DND-41 (cell line): ENCODE measurements around the gene TUBA1A.
"Not testable (repeated sequence)": the region's sequence is repeated elsewhere in the genome, so short reads cannot be mapped to it uniquely, and the experiment has no call there.

Source experiments
- ATAC-seq: fragments of 200-7000 bp; cut with Tn5 transposase; 3 replicates; pipeline ENCODE4 v1.9.1; 2021; ENCODE audit warnings: low read depth; ENCODE audit not compliant: insufficient read depth
- DNase-seq: peaks from one replicate; pipeline ENCODE4 v3.0.0-alpha.2; 2020
- H2AFZ ChIP-seq: 2 replicates; pipeline ENCODE4 v1.6.0; 2012; ENCODE audit warnings: low read depth, low read length
- H3K27ac ChIP-seq: 2 replicates; pipeline ENCODE4 v1.5.1; 2012; ENCODE audit warnings: low read length, inconsistent platforms
- H3K27me3 ChIP-seq: fragments of 200-600 bp; sonication (generic); 2 replicates; pipeline ENCODE4 v1.6.0; 2012; ENCODE audit warnings: low read length, mild to moderate bottlenecking, inconsistent platforms; ENCODE audit not compliant: insufficient read depth, poor library complexity
- H3K36me3 ChIP-seq: 2 replicates; pipeline ENCODE4 v1.5.1; 2012; ENCODE audit warnings: low read length, inconsistent platforms; ENCODE audit not compliant: insufficient read depth
- H3K4me1 ChIP-seq: 2 replicates; pipeline ENCODE4 v1.5.1; 2012; ENCODE audit warnings: mild to moderate bottlenecking, low read length; ENCODE audit not compliant: insufficient read depth
- H3K4me2 ChIP-seq: 2 replicates; pipeline ENCODE4 v1.6.0; 2012; ENCODE audit warnings: mild to moderate bottlenecking, moderate library complexity, low read length, inconsistent platforms; ENCODE audit not compliant: insufficient read depth
- H3K4me3 ChIP-seq, 2 experiments: fragments of 200-600 bp in 1 of 2; shearing (Covaris generic) in 1 of 2; 2 replicates each; pipeline ENCODE4 v1.5.1; 2012 to 2016; ENCODE audit warnings: inconsistent platforms in 2 of 2, low read length in 2 of 2, mild to moderate bottlenecking in 2 of 2, low read depth in 1 of 2, moderate library complexity in 1 of 2
- H3K79me2 ChIP-seq: 2 replicates; pipeline ENCODE4 v1.6.0; 2012; ENCODE audit warnings: low read length, inconsistent platforms; ENCODE audit not compliant: insufficient read depth
- H3K9ac ChIP-seq: 2 replicates; pipeline ENCODE4 v1.6.0; 2012; ENCODE audit warnings: low read depth, mild to moderate bottlenecking, inconsistent platforms, low read length, moderate library complexity
- H3K9me3 ChIP-seq: 2 replicates; pipeline ENCODE4 v1.5.1; 2012; ENCODE audit warnings: low read length, moderate library complexity, mild to moderate bottlenecking, inconsistent platforms; ENCODE audit not compliant: insufficient read depth, severe bottlenecking
- H4K20me1 ChIP-seq: 2 replicates; pipeline ENCODE4 v1.6.0; 2012; ENCODE audit warnings: low read length; ENCODE audit not compliant: insufficient read depth
- CTCF ChIP-seq: IDR thresholded peaks from 2 replicates; pipeline ENCODE4 v1.5.1; 2012; ENCODE audit warnings: borderline replicate concordance, low read length, moderate library complexity, mild to moderate bottlenecking; ENCODE audit not compliant: poor library complexity, severe bottlenecking; ENCODE audit errors: extremely low read depth
- EZH2 ChIP-seq: IDR thresholded peaks from 3 replicates; pipeline ENCODE4 v1.6.1; 2012; ENCODE audit warnings: borderline replicate concordance, low read depth, mild to moderate bottlenecking, moderate library complexity, low read length, inconsistent platforms; ENCODE audit not compliant: severe bottlenecking

The TUBA1A gene

GRCh38 chr12:49189731-49190716, 1.1 kb upstream of the TUBA1A start:
- Histone ChIP-seq H3K9me3 (no peaks in the 10 kb centered on the region), H3K36me3 (peaks cover 22% of the 10 kb centered on the region), H4K20me1 (peaks cover 5% of the 10 kb centered on the region; the same call in 1 of the 2 replicates), H3K4me1 (peaks cover 27% of the 10 kb centered on the region), H3K9ac (peak overlapping the region; percentile 54), H3K27me3 (no peaks in the 10 kb centered on the region), H3K27ac (peak overlapping the region; percentile 74), H3K4me2 (peak overlapping the region; percentile 87), H3K4me3 (peak overlapping the region; percentile 18 to 77; a peak in 3 of 4 replicates), H3K79me2 (peaks cover 23% of the 10 kb centered on the region), H2AFZ (peak overlapping the region; percentile 63)
- ATAC-seq (no peak), DNase-seq (no peak)
- TF ChIP-seq EZH2 = no peak
- no peak for TF ChIP-seq CTCF

DNA sequence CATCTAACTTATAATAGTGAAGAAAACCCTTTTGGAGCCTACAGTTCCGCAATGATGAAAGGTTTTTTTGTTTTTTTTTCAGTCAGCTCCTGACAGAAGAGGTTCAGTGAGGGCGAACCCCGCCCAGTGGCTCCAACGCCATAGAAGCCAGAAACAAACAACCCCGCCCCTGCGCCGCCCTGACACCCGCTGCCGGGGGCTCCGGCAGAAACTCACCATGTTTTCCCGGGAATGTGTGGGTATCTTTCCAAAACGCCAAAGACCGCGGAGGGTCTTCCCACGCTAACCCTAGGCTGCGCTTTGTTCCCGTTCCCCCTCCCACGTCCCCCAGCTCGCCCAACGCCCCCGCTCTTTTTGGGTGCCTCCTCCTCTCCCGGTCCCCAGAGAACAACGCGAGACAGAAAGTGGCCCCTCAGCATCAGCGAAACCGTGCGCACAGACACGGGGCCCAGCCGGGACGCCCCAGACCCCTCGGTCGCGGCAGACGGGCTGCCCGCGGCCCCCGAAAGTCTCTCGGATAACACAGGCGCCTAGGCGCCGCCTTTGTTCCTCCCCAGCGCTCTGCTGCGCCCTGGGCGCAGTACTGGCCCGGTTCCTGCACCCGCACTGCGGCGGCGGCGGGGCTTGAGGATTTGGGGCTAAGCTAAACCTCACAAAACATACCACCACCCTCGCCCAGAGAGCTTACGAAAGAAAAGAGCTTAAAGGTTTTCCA, 522 bp downstream of the TUBA1A start:
- ATAC-seq (peak; percentile 50), DNase-seq (peak; percentile 77)
- peak overlapping the region; percentile 88 for H3K9ac ChIP-seq
- peak overlapping the region; percentile 87 for H3K4me2 ChIP-seq
- peaks cover 32% of the 10 kb centered on the region for H3K36me3 ChIP-seq
- H3K79me2 ChIP-seq = peaks cover 23% of the 10 kb centered on the region
- TF ChIP-seq EZH2 (no peak), CTCF (no peak)
- no peaks in the 10 kb centered on the region for H3K27me3 ChIP-seq
- peak overlapping the region; percentile 86 for H3K27ac ChIP-seq
- no peaks in the 10 kb centered on the region for H3K9me3 ChIP-seq
- H3K4me3 ChIP-seq = peak overlapping the region; percentile 63 to 77
- peaks cover 27% of the 10 kb centered on the region for H3K4me1 ChIP-seq
- H4K20me1 ChIP-seq = peaks cover 5% of the 10 kb centered on the region; the same call in 1 of the 2 replicates
- H2AFZ ChIP-seq = peak overlapping the region; percentile 64

DNA sequence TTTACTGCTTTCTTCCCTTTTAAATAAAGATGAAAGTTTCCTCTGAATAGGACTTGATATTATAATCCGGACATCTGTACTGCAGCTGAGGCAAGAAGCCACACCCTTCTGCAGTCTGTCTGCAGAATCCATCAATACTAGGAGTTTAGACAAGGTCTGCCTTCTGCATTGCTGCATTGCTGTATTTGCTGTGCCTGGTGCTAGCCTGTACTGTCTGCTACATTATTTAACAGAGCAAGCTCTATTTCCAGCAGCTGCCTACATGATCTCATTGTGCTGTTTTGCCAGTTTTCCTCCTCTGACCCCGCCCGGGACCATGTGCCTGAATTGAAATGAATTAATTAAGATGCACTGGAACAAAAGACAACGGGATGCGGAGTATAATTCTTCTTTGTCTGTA, 1.7 kb downstream of the TUBA1A start:
- Histone ChIP-seq H3K9me3 (no peaks in the 10 kb centered on the region), H3K36me3 (peaks cover 32% of the 10 kb centered on the region), H3K79me2 (peaks cover 23% of the 10 kb centered on the region), H3K27ac (no peak overlapping the region; the same call in 1 of the 2 replicates), H3K9ac (peak overlapping the region; percentile 88; the same call in 1 of the 2 replicates), H3K27me3 (no peaks in the 10 kb centered on the region), H3K4me3 (peak overlapping the region in 1 of 2 experiments; percentile 77; a peak in 2 of 4 replicates), H3K4me2 (peak overlapping the region; percentile 87), H2AFZ (no peak overlapping the region), H3K4me1 (peaks cover 27% of the 10 kb centered on the region), H4K20me1 (peaks cover 5% of the 10 kb centered on the region; the same call in 1 of the 2 replicates)
- DNase-seq (no peak), ATAC-seq (no peak)
- TF ChIP-seq CTCF (no peak), EZH2 (no peak)

DNA sequence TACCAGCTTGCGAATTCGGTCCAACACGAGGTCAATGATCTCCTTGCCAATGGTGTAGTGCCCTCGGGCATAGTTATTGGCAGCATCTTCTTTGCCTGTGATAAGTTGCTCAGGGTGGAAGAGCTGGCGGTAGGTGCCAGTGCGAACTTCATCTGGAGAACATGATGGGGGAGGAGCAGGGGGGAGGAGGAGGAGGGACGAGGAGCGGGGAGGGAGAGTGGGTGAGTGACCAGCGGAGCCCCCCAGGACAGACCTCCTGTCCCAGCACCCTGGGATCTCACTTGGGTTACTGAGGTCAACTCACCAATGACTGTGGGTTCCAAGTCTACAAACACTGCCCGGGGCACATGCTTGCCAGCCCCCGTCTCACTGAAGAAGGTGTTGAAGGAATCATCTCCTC, 2.6 kb downstream of the TUBA1A start:
- H3K9me3 ChIP-seq, DNase-seq, H3K4me2 ChIP-seq, H3K4me3 ChIP-seq, H2AFZ ChIP-seq, H3K27ac ChIP-seq, ATAC-seq, H4K20me1 ChIP-seq, H3K27me3 ChIP-seq, H3K9ac ChIP-seq: not testable (repeated sequence)
- H3K4me1 ChIP-seq = peaks cover 27% of the 10 kb centered on the region
- H3K79me2 ChIP-seq = peaks cover 23% of the 10 kb centered on the region
- peaks cover 32% of the 10 kb centered on the region for H3K36me3 ChIP-seq

DNA sequence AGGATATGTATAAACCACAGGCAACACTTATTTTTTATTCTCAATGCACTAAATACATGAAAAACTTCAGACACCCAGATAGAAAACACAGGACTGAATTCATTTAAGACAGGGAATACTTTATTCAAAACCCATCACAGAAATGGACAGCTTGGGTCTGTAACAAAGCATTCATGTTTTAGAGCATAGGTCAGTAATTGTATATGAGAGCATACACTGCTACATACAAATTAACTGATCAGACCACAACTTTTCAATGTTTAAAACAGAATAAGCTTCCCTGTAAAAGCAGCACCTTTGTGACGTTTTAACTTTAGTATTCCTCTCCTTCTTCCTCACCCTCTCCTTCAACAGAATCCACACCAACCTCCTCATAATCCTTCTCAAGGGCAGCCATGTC, 4.2 kb downstream of the TUBA1A start:
- not testable (repeated sequence) for H3K9ac ChIP-seq, H2AFZ ChIP-seq, H3K27me3 ChIP-seq, H3K4me3 ChIP-seq, DNase-seq, H3K9me3 ChIP-seq, H3K27ac ChIP-seq, H3K4me2 ChIP-seq, ATAC-seq, H4K20me1 ChIP-seq
- H3K4me1 ChIP-seq = peaks cover 20% of the 10 kb centered on the region
- H3K36me3 ChIP-seq = peaks cover 32% of the 10 kb centered on the region
- peaks cover 23% of the 10 kb centered on the region for H3K79me2 ChIP-seq
